Prostate gland (tissue), 2 donors: ENCODE data around the gene TMX2. TPM values are rescaled to one million over a fixed set of nuclear protein-coding genes. Genes with fewer than 3 reads are reported as not detected.
A peak's percentile ranks its signal among the peaks of the same experiment; 100 is the strongest.

Source experiments
- DNase-seq: peaks from one replicate; pipeline ENCODE4 v3.0.0-alpha.2; 2019; ENCODE audit warnings: low spot score
- H3K27ac ChIP-seq, 2 donors: fragments of 200-600 bp; sonication (generic); 2 replicates each; pipeline ENCODE4 v1.5.1; 2017 to 2019
- H3K27me3 ChIP-seq: fragments of 200-600 bp; sonication (generic); replicated peaks from 2 replicates; pipeline ENCODE4 v1.5.1; 2019; ENCODE audit not compliant: insufficient read depth
- H3K36me3 ChIP-seq, 2 donors: fragments of 200-600 bp; sonication (generic); 1 replicate in 1 of 2; 2 replicates in 1 of 2; pipeline versions ENCODE4 v1.5.1 to v1.8.1; 2017 to 2019
- H3K4me1 ChIP-seq: fragments of 200-600 bp; sonication (generic); replicated peaks from 2 replicates; pipeline ENCODE4 v1.5.1; 2019
- H3K4me3 ChIP-seq, 2 donors: fragments of 200-600 bp; sonication (generic); 2 replicates each; pipeline ENCODE4 v1.5.1; 2017 to 2019
- H3K9me3 ChIP-seq: fragments of 200-600 bp; sonication (generic); 2 replicates; pipeline ENCODE4 v1.5.1; 2017
- POLR2A ChIP-seq: fragments of 450-650 bp; IDR thresholded peaks from one replicate; pipeline ENCODE4 v1.6.1; 2016; ENCODE audit warnings: antibody characterized with exemption, mild to moderate bottlenecking
- POLR2AphosphoS5 ChIP-seq: sonication (generic); formaldehyde crosslinking; IDR thresholded peaks from one replicate; pipeline ENCODE4 v1.6.1; 2017; ENCODE audit warnings: antibody characterized with exemption
- WGBS: methylation state at CpG from one replicate; pipeline ENCODE4 v1.1.5; 2018; 5-methylcytosine and 5-hydroxymethylcytosine counted together
- intact Hi-C: fragments of 100-400 bp; cut with DNase I; formaldehyde crosslinking; loops from one replicate; pipeline ENCODE4 v1.14.2; 2022
- total RNA-seq, 2 donors: library from RNA; depleted of rRNA; stranded (reverse); fragments of >200 nt; gene quantifications; one replicate each; pipeline ENCODE4 v1.1.0, GENCODE V29; 2016
- TF ChIP-seq, protein P1 (sequence below), 4 experiments: fragments of 200-600 bp in 2 of 4; fragments of 450-650 bp in 2 of 4; sonication (generic) in 2 of 4; IDR thresholded peaks; 1 replicate in 3 of 4; 2 replicates in 1 of 4; pipeline ENCODE4 v1.5.1; 2016 to 2019; ENCODE audit warnings: antibody characterized with exemption in 4 of 4, mild to moderate bottlenecking in 2 of 4, moderate library complexity in 2 of 4

Gene TMX2, protein sequence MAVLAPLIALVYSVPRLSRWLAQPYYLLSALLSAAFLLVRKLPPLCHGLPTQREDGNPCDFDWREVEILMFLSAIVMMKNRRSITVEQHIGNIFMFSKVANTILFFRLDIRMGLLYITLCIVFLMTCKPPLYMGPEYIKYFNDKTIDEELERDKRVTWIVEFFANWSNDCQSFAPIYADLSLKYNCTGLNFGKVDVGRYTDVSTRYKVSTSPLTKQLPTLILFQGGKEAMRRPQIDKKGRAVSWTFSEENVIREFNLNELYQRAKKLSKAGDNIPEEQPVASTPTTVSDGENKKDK
- 10 to 100 TPM; 80.8 to 84.4 TPM for total RNA-seq

DNA sequence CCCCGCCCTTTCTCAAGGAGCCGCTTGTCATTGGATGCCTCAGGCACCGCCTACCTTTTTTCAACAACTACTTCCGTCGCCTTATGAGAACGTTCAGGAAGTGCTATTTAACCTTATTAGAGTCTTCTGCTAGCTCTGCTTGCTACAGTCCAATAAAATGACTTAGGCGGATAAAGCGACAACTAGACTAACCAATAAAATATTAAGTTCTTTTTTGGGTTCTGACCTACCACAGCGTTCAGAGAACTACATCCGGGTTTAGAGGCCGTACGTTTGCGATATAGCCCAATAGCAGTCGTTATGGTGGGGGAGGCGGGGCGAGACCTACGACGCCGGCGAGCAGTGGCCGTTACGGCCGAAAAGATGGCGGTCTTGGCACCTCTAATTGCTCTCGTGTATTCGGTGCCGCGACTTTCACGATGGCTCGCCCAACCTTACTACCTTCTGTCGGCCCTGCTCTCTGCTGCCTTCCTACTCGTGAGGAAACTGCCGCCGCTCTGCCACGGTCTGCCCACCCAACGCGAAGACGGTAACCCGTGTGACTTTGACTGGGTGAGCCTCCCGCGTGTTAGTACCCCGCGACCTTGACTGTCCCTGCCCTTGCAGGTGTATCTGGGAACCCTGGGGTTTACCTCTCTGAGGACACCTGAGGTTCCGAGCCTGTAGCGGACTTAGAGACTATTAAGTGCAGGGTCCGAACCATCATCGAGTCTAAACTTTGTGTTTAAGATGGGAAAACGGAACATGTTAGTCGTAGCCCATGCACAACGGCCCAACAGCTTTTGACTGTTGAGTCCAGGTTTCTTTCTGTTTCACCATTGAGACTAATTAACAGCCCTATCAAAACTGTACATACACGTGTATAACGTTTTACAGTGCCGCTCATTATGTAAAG is at the start of gene TMX2:
Gene TMX2, plus strand, starts transcription at position 338 of the 895 bp plus-strand sequence. Its CDS starts 26 bp downstream, at position 364.
- Histone ChIP-seq H3K4me1 (peaks cover 2% of the 10 kb centered on the region), H3K4me3 (peak within 1 kb of the TSS; percentile 81 to 96), H3K9me3 (no peaks in the 10 kb centered on the region), H3K27ac (peak within 1 kb of the TSS; percentile 89 to 93), H3K27me3 (no peaks in the 10 kb centered on the region), H3K36me3 (no peaks in the 10 kb centered on the region)
- intact Hi-C loops, result loop anchor here (2.0 to 5.0 kb wide), 2 partner anchors 28 to 45 kb away; partner anchors contain the start of genes SELENOH and ZDHHC5
- under 1% methylated on average over 52 of the region's 53 CpGs for WGBS
- no peak for TF ChIP-seq POLR2A
- TF ChIP-seq POLR2AphosphoS5, result peak; percentile 93
- TF ChIP-seq, protein P1, sequence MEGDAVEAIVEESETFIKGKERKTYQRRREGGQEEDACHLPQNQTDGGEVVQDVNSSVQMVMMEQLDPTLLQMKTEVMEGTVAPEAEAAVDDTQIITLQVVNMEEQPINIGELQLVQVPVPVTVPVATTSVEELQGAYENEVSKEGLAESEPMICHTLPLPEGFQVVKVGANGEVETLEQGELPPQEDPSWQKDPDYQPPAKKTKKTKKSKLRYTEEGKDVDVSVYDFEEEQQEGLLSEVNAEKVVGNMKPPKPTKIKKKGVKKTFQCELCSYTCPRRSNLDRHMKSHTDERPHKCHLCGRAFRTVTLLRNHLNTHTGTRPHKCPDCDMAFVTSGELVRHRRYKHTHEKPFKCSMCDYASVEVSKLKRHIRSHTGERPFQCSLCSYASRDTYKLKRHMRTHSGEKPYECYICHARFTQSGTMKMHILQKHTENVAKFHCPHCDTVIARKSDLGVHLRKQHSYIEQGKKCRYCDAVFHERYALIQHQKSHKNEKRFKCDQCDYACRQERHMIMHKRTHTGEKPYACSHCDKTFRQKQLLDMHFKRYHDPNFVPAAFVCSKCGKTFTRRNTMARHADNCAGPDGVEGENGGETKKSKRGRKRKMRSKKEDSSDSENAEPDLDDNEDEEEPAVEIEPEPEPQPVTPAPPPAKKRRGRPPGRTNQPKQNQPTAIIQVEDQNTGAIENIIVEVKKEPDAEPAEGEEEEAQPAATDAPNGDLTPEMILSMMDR (IDR thresholded peaks at IDR 0.05), result no peak
- DNase-seq, result peak; percentile 95

DNA sequence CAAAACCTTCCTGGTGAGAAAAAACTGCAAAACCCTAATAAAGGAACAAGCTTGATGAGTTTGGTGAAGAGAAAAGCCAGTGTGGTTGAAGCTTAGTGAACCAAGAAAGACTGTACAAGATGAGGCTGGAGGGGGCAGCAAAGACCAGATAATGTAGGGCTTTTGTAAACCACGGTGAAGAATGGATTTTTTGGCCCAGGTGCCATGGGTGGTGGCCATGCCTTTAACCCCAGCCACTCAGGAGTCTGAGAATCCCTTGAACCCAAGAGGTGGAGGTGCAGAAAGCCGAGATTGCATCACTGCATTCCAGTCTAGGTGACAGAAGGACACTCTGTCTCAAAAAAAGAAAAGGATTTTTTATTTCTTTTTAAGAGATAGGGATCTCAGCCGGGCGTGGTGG is 49.5 kb upstream of the TMX2 start:
- intact Hi-C loops, result no loop called here
- H3K36me3 ChIP-seq, result peaks cover 6 to 8% of the 10 kb centered on the region in 2 donors
- TF ChIP-seq, protein P1 (IDR thresholded peaks at IDR 0.05), result no peak
- TF ChIP-seq POLR2A (no peak), POLR2AphosphoS5 (peak; percentile 20)
- H3K4me1 ChIP-seq, result peaks cover 4% of the 10 kb centered on the region
- no peaks in the 10 kb centered on the region for H3K27me3 ChIP-seq
- WGBS, result 47% methylated on average over 4 of the region's 4 CpGs
- no peak for DNase-seq
- no peak overlapping the region for H3K4me3 ChIP-seq
- no peak overlapping the region for H3K27ac ChIP-seq
- H3K9me3 ChIP-seq, result no peaks in the 10 kb centered on the region

DNA sequence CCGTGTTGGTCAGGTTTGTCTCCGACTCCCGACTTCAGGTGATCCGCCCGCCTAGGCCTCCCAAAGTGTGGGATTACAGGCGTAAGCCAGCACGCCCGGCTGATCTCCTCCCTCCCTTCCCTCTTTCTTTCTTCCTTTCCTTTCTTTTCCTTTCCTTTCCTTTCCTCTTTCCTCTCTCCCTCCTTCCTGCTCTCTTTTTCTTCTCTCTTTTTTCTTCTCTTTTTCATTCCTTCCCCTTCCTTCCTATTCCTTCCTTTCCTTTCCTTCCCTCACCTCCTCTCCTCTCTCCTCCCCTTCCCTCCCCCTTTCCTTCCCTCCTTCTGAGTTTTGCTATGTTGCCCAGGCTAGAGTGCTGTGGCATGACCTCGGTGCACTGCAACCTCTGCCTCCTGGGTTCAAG is 48.4 kb upstream of the TMX2 start:
- intact Hi-C loops, result no loop called here
- H3K4me1 ChIP-seq, result no peaks in the 10 kb centered on the region
- no peak for DNase-seq
- H3K4me3 ChIP-seq, result no peak overlapping the region
- WGBS, result 80% methylated on average over 9 of the region's 9 CpGs
- TF ChIP-seq POLR2A (no peak), POLR2AphosphoS5 (no peak)
- TF ChIP-seq, protein P1 (IDR thresholded peaks at IDR 0.05), result no peak
- H3K27ac ChIP-seq, result no peak overlapping the region
- no peaks in the 10 kb centered on the region for H3K9me3 ChIP-seq
- H3K27me3 ChIP-seq, result no peaks in the 10 kb centered on the region
- H3K36me3 ChIP-seq, result peaks cover 6 to 8% of the 10 kb centered on the region in 2 donors

DNA sequence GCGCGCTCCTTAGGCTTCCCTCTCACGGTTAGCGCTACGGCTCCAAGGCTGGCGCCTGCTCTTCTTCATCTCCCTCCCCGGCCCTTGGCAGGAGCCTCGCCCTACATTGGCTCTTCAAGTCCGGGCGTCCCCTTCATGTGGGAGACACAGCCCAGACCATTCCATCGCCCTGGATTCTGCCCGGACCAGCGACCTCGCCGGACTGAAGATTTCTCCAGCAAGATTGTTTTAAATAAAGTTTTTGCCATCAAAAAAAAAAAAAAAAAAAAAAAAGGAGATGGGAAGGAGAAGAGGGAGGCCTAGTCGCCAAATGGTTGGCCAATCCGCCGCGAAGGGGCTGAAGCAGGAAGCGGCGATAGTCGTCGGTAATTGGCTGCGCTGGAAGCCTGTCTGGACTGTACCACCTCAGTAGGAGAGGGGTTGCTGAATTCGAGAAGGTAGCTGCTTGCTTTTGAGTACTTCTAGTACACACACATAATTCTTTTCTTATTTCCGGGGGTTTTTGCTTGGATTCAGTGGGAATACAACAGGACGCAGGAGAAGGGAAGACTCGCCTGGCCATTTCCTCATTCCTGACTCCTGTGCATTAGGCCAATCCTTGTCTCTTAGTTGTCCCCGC is 45.2 kb upstream of the TMX2 start:
- WGBS, result under 1% methylated on average over 29 of the region's 29 CpGs
- no peaks in the 10 kb centered on the region for H3K36me3 ChIP-seq
- peak overlapping the region; percentile 97 to 99 for H3K27ac ChIP-seq
- H3K4me1 ChIP-seq, result no peaks in the 10 kb centered on the region
- H3K27me3 ChIP-seq, result no peaks in the 10 kb centered on the region
- intact Hi-C loops, result loop anchor here (5.0 kb wide), 2 partner anchors 45 to 95 kb away; partner anchors contain the start of genes CTNND1, MED19 and TMX2
- DNase-seq, result peak; percentile 98
- TF ChIP-seq POLR2A, result no peak
- no peak for TF ChIP-seq POLR2AphosphoS5
- TF ChIP-seq, protein P1 (IDR thresholded peaks at IDR 0.05), result no peak
- no peaks in the 10 kb centered on the region for H3K9me3 ChIP-seq
- H3K4me3 ChIP-seq, result peak overlapping the region; percentile 81 to 99
